KBM-7 (cell line): Measurements from ENCODE around the gene HCLS1.
"Not testable (repeated sequence)": the region's sequence is repeated elsewhere in the genome, so short reads cannot be mapped to it uniquely, and the experiment has no call there.

Experiments used
- DNase-seq: peaks from one replicate; pipeline ENCODE4 v3.0.0-alpha.2; 2015
- in situ Hi-C: fragments of 300-500 bp; cut with MboI; formaldehyde crosslinking; loops from 2 replicates; pipeline ENCODE4 v1.14.3; 2020; ENCODE audit warnings: low sequenced_read_pairs, low pct_unique_long_range_greater_than_20kb, mixed read lengths

Gene HCLS1, protein sequence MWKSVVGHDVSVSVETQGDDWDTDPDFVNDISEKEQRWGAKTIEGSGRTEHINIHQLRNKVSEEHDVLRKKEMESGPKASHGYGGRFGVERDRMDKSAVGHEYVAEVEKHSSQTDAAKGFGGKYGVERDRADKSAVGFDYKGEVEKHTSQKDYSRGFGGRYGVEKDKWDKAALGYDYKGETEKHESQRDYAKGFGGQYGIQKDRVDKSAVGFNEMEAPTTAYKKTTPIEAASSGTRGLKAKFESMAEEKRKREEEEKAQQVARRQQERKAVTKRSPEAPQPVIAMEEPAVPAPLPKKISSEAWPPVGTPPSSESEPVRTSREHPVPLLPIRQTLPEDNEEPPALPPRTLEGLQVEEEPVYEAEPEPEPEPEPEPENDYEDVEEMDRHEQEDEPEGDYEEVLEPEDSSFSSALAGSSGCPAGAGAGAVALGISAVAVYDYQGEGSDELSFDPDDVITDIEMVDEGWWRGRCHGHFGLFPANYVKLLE

DNA sequence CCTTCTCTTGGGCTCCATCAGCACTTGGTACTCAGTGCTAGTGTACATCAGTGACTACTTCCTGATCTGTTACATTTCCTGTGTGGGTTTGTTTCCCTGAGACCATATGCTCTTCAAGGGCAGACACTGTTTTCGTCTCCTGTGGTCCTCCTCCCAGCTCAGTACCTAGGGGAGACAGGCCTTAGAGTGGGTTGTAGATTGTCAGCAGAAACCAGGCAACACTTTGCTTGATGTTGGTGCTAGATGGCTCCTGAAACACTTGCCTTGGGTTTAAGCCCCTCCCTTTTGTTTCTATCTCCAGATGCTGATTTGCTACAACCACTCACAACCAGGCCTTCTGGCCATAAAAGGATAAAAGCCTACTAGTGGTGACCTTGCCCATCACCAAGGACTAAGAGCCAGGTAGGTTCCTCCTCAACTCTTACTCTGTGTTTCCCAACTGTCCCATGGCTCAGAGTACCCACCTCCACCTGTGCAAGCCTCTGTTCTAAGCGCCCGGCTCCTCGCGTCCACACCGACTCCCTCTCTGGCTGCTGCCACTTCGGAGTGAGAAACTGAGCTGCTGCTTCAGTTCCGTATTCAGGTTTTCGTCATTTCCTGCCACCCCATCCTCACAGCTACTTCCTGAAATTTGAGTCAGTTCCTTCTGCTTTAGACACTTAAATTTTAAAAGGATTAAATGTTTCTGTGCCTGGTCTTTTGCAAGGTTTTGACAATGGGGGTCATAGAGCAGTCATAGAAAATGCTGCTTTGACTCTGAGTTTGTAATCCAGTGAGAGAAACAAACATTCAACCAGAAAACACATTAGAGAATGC is at the start of gene HCLS1:
HCLS1 (minus strand) TSS at position 548 of the 816 bp plus-strand sequence. CDS start 2,556 bp downstream, outside the sequence.
- in situ Hi-C loops: no loop called here
- DNase-seq: peak; percentile 94

DNA sequence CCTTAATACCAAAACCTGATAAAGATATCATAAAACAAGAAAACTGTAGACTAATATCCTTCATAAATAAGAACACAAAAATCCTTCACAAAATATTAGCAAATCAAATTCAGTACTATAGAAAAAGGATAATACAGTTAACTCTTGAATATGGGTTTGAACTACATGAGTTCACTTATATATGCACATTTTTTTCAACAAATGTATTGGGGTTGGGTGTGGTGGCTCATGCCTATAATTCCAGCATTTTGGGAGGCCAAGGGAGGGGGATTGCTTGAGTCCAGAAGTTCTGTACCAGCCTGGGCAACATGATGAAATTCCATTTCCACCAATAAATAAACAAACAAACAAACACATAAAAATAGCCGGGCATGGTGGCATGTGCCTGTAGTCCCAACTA is 49.6 kb upstream of the HCLS1 start:
- DNase-seq: no peak
- in situ Hi-C loops: no loop called here

DNA sequence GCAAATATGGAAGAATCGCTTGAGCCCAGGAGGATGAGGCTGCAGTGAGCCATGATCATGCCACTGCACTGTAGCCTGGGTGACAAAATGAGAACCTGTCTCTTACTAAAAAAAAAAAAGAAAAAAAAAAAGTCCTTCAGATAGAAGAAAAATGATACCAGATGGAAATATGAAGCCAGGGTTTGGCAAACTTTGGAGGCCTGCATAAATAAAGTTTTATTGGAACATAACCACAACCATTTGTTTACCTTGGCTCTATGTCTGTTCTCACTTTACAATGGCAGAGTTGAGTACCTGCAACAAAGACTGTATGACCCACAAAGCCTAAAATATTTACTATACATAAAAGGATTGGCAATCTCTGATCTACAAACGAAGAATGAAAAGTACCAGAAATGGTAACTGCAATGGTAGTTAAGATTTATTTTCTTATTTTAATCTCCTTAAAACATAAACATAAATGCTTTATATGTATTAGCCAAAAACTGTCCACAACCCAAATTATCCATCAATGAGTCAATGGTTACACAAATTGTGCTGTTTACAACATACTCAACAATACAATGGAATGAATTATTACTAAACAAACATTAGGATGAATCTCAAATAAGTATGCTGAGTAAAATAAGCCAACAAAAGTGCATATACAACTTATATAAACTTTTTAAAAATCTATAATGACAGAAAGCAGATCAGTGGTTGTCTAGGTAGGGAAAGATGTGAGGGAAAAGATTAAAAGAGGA is 47.0 kb upstream of the HCLS1 start:
- no peak for DNase-seq
- in situ Hi-C loops: no loop called here

DNA sequence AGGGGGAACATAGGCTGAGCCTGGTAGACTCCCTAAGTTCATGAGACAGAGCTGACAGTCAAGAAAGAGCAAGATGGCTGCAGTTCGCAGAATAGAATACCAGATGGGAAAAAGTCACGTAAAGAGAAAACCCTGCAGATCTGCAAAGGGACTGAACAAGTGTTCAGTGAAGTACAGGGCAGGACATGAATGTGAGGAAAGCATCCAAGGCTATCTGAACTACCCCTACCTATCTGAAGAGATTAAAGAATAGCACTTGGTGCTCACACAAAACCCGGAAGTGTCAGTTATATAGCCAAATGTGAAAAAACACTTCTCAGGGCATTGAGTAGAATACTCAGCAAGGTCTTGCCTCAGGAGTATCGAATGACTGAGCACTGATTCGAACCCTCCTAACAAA is 44.8 kb upstream of the HCLS1 start:
- in situ Hi-C loops: no loop called here

DNA sequence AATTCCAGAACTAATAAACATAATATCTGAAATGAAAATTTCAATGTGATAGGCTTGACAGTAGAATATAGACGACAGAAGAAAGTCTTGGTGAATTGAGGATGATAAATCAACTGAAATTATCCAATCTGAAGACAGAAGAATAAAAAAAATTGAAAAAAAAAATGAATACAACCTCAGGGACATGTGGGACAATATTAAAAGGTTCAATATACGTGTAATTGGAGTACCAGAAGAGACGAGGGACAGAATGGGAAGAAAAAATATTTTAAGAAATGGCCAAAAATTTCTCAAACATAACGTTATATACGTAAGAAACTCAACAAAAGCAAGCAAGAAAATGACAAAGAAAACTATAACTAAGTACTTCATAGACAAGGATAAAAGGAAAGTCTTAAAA is 43.3 kb upstream of the HCLS1 start:
- DNase-seq: no peak
- in situ Hi-C loops: no loop called here

More for the DNA sequence above, 44.8 kb upstream of the HCLS1 start:
- no peak for DNase-seq

DNA sequence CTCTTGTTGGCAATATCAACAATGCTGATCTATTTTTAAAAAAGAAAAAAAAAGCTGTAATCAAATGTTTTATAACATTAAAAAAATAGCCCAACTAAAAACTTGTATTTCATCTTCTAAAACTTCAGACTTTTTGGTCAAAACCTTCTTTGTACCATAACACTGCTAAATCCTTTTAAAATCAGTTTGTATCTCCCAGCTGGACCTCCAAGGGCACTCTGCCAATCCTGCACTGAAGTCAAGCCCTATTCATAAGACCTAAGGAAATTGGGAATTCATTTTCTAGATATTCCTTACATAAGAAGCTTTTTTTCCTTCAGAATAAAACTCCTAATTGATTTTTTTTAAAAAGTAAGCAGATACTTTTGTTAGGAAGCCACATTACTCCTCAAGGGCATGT is 38.2 kb upstream of the HCLS1 start:
- in situ Hi-C loops: no loop called here
- DNase-seq: no peak

DNA sequence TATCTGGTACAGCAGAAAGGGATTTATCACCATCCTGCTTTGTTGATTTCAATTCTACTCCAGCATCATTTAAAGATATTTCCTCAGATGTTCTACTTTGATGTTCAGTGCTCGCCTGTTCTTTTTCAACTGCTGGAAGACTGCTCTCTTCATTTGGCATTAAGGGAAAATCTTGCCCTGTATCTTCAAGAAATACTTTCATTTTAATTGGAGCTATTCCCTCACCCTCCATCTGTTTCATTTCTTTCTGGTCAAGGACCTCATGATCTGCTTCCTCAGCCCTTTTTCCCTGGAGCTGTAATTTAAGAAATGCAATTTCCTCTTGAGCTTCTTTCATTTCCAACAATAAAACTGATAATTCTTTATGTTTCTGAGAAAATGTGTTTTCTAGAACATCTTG is 37.8 kb upstream of the HCLS1 start:
- in situ Hi-C loops: no loop called here
- DNase-seq: no peak

DNA sequence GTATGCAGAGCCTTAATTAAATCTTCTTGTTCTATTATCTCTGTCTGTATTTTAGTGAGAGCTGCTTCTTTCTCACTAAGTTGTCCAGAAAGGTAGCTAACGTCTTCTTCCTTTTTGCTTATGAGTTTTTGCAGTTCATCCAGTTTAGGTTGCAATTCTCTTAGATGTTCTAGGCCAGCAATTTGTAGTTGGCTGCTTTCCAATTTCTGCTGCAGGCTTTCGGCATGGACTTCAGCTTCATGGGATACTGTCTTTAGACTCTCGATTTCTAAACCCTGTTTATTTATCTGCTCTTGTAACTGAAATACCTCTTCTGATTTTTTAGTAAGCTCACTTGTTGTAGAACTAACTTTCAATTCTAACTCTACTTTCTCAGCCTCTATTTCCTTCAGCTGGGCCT is 35.5 kb upstream of the HCLS1 start:
- in situ Hi-C loops: no loop called here
- DNase-seq: no peak

DNA sequence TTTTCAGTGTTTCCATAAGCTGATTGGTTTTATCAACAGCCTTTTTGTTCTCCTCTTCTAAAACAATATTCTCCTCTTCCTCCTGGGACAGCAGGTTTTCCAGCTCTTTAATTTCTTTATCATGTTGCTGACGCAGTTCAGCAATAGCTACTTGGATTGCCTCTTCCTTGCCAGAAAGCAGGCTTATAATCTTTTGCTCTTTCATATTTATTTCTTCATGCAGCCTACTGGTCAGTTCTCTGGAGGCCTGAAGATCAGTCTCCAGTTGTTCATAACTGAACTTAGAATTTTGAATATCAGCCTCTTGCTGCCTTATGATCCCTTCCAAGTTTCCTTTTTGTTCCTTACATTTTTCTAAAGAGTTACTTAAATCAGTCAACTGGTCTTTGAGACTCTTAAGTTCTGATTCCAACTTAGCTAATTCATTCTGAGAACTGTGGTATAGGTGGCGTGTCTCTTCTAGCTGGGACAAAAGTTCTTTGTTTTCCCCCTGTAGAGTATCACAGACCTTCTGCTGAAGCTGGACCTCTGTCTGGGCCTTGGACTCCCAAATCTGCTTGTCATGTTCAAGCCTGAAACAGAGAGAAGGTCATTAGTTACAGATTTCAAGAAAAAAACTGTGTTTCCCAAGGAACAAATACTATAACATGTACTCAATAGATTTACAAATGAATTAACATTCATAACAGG is 31.5 kb upstream of the HCLS1 start:
- in situ Hi-C loops: no loop called here
- DNase-seq: no peak

DNA sequence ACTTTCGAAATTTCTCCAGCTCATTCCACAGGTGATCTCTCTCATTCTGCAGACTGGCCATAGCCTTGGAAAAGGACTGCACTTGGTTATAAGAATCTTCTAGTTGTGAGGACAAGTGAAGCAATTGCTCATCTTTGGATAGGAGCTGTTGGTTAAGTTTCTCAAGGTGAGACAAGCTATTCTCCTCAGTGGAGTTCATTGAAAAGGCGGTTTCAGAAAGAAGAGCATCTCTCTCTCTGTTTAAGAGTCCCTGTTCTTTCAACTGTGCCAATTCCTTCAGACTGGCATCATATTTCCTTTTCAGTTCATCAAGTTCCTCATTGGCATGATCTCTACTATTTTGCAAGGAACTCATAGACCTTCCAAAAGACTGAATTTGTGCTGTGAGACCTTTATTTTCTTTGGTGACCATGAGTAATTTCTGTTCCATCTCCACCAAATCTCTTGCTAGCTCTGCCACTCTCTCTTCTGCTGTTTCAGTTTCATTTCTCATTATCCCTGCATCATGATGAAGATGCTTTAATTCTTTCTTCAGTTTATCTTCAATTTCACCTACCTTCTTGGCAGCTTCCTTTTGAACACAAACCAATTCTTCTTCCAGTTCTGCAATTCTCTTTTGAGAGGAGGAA is 30.2 kb upstream of the HCLS1 start:
- DNase-seq: no peak
- in situ Hi-C loops: no loop called here

DNA sequence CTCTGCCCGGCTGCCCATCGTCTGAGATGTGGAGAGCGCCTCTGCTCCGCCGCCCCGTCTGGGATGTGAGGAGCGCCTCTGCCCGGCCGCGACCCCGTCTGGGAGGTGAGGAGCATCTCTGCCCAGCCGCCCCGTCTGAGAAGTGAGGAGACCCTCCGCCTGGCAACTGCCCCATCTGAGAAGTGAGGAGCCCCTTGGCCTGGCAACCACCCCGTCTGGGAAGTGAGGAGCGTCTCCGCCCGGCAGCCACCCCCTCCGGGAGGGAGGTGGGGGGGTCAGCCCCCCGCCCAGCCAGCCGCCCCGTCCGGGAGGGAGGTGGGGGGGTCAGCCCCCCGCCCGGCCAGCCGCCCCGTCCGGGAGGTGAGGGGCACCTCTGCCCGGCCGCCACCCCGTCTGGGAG is 28.0 kb upstream of the HCLS1 start:
- in situ Hi-C loops, DNase-seq: not testable (repeated sequence)

DNA sequence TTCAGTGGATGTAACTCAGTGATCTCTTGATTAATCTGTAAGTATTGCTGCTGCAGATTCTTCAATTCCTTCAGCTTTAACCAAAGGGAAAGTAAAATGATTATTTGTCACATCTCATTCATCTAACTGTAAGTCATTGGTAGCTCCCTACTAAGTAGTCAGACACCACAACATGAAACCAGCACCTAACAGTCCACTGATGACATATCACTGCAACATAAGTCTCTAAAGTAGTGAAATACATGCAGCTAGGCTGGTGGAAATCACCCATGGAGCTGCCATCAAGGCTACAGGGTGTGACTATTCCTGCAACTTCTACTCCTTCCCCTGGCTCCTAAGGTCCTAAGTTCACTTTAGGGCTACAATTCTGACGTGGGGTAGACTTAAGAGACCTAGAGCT is 21.1 kb upstream of the HCLS1 start:
- in situ Hi-C loops: no loop called here
- DNase-seq: no peak

DNA sequence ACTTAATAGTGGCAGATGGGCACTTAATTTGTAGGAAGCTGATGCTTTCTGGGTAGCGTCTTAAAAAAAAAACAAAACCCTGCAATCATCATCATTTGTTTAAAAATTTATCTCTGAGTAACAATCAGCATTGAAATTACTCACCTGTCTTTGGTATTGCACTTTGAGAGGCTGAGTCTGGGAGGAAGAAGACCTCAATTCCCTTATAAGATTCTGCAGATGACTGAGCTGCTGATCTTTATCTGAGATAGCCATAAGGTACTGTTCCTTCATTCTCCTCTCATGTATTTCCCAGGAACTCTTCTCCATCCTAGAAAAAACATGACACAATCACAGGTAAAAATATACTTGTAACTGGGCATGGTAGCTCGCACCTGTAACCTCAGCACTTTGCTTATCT is 16.4 kb upstream of the HCLS1 start:
- in situ Hi-C loops: no loop called here
- DNase-seq: no peak

DNA sequence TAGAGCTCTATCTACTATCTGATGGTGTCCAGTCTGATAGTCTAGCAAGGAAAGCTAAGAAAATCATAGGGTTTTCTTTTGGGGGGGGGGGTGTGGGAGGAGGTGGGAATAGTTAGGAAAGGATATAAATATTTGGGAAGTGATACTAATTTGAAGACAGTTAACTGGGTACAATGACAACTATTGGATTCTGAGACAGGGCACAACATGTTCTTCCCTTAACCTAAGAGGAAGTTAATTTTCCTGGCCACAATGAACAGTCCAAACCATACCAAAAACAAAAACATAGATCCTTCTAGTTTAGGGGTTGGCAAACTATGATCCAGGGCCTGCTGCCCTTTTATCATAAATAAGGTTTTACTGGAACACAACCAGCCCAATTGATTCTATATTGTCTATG is 10.0 kb upstream of the HCLS1 start:
- in situ Hi-C loops: no loop called here
- no peak for DNase-seq

DNA sequence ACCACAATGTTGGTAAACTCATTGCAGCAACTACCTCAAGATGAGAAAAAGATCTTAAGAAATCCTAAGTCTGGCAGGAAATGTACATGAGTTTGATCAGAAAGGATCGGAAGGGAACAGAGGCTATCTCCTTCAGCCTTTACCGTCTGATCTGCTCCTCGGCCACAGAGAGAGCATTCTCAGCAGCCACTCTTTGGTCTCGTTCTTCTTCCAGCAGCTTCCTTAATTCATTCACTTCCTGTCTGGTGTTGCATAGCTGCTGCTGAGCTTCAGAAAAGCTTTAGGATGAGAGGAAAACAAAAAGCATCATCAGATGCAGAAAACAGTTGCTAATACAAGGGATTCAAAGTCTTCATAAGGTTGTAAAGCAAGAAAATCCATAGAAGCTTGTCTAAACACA is 6.6 kb upstream of the HCLS1 start:
- no peak for DNase-seq
- in situ Hi-C loops: no loop called here

DNA sequence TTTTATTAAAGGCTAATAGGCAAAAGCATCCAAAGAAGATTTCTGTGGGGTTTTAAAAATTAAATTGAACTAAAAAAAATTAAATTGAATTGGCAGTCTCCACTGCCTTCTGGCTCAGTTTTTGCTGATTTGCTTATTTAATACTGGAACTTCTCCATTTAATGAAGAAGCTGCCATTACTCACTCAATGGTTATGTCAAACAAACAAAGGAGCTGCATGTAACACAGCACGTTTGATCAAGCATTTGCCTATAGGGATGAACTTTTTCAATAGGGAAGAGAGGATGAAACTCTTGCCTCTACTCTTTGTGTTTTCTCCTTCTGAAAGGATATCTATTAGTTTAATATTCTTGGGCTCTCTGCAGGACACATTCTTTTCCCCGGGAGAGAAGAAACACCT is 4.8 kb upstream of the HCLS1 start:
- no peak for DNase-seq
- in situ Hi-C loops: no loop called here

DNA sequence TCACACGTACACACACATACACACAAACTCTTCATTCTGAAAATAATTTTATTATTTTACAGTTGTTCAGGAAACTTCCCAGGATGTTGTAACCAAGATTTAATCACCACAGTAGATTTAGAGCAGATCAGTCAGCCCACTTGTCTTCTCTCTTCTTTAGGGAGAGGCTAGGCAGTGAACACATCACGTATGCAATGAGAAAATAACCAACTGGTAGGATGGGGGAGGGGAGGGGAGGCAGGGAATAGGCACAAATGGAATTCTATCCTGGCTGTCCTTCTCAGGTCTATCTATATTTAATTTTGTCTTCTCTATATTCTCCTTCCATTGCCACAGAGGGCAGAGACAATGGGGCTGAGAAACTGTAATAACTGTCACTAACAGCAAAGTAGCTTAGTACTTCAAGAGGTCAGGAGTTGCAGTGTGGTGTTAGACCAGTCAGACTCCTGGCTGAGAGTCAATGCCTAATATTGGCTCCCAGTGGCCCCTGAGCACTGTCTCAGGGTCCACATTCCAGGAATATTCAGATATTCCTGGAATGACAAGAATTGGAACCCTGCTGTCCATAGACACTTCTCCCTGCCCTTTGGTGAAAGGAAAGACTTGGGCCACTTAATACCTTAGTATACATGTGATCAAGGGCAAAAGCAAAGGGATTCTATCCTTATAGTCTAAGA is 2.6 kb upstream of the HCLS1 start:
- in situ Hi-C loops: no loop called here

DNA sequence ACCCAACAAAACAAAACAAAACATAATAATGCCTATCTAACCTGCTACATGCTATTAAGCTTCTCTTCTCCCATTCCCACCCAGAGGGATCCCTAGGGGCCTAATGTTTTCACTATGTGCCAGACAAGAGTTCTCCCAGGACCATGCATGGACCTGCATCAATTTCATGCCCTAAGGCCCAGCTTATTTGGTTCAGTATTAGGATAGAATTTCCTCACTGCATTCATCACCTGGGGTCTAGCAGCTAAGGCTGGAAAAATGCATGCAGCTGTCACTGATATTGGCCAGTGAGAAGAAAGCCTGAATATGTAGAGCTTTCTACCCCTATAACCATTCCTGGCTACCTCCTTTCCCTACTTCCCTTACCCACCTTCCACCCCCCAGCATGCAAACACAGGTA is 2.0 kb upstream of the HCLS1 start:
- in situ Hi-C loops: no loop called here

More for the DNA sequence above, 2.6 kb upstream of the HCLS1 start:
- DNase-seq: no peak

More for the DNA sequence above, 2.0 kb upstream of the HCLS1 start:
- no peak for DNase-seq
